Fibroblast of gingiva (primary cell): ENCODE results near the gene MEGF10.
"Not testable (repeated sequence)": the region's sequence is repeated elsewhere in the genome, so short reads cannot be mapped to it uniquely, and the experiment has no call there.

ENCODE experiments used
- DNase-seq: peaks from one replicate; pipeline ENCODE4 v3.0.0-alpha.2; 2011; ENCODE audit warnings: low read depth

The MEGF10 gene

DNA sequence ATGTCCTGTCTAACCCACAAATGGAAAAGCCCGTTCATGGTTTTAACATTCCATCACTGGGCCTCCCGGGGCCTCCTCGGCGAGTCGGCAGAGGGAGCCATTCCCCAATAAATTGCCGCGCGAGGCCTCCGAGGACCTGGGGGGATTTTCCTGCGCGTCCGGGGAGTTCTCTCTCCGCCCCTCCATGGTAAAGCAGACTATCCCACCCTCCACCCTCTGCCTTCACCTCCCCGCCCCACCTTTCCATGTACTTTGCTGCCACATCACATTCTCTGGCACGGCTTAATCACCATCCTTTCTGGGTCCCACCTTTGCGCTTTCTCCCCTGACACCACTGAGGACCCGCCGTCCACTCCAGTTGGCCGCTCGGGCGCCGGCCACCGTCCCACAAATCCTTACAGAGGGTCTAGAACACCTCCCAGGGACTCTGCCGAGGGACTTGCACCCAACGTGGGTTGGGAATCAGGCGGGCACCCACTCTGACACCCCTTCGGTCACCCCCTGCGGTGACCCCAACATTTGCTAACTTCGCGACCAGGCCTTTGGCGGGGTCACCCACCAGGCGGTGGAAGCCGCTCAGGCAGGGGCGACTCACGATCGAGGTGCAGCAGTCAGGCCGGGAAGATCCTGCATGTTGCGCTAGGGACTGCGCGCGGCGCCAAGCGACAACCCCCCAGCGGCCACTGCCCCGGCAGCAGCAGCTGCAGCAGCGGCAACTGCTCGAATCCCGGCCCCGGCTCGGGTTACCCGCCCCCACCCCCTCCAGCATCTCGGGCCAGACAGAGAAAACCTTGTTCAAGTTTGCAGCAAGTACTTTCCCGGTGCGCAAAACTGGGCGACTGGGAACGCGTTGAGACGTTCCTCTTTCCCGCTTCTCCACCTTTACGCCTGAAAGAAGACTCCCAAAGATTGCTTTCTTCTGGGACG lies at the start of gene MEGF10:
Gene MEGF10 (plus strand): TSS at position 778 of the 927 bp plus-strand sequence. CDS start 40,513 bp downstream, outside the sequence.
- peak; percentile 26 for DNase-seq

DNA sequence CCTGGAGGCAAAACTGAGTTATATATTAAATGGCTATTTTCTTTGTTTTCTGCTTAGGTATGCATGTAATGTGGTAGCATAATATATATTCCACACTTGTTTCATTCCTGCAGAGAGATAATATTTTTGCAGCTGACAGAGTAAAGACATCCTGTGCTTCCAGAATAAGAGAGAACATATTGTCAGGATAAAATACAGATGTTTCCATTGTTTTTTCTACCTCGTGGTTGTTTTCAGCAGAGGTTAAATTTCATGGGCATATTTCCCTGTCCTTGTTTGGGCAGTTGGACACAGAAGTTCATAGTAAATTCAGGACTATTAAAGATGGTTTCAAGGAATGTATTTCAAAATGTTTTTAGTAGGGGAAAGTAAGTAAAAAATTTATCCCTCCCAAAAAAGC lies 47.6 kb upstream of the MEGF10 start:
- DNase-seq = peak; percentile 6

DNA sequence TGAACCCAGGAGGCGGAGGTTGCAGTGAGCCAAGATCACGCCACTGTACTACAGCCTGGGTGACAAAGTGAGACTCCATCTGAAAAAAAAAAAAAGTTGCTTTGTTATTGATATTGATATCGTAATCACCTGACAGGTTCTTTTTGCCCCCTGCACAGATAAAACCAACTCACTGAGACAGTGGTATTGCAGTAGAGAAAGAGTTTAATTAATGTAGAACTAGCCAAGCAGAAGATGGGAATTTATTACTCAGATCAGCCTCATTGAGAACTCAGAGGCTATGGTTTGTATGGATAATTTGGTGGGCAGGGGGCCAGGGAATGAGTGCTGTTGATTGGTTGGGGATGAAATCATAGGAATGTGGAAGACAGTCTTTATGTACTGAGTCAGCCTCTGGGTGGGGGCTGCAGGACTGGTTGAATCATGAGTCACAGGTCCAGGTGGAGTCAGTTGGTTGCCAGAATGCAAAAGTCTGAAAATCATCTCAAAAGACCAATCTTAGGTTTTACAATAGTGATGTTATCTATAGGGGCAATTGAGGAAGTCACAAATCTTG lies 35.8 kb upstream of the MEGF10 start:
- DNase-seq = no peak

DNA sequence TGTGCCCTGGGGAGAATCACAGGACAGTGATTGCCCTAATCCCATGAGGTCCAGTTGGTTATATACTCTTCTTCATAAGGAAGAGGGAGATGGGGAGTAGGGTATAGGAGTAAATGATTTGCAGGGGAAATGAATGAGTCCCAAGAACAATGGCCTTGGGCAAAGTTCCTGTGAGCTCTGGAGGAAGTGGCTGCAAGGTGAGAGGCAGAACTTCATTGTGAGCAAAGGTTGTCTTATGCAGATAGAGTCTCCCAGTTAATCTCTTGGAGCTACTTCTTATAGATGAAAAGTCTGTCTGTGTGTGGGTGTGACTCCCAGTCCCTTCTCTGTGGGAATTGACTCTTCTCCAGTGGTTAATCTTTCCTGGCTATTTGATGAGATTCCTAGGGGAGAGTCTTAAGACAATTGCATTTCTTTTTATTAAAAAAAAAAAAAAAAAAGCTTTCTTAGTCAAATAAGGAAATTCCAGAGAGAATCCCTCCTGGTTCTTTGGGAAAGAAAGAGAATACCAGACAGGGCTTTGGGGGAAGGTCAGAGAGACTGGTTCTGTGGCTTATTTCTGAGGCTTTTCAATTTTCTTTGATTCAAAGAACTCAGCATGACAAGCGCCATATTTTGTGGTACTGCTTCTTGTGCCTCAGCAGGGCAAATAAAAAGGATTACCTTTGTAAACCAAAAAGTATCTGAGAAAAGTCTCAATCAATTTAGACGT lies 33.6 kb upstream of the MEGF10 start:
- no peak for DNase-seq

DNA sequence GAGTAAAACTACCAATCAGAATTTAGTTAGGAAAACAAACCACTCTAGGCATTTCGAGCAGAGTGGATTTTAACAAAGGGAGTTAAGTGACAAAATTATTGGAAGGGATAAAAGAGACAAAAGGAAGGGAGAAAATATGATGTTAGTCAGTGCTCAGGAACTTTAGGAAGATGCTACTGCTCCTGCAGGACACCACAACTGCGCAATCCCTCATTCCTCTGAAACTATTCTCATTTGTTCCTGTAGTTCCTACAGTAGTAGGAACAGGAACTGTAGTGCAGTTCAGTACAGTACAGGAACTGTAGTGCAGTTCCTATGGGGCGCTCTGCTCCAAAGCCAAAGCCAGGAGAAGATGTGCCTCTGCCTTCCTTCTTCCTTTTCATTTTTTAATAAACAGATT lies 29.9 kb upstream of the MEGF10 start:
- no peak for DNase-seq

DNA sequence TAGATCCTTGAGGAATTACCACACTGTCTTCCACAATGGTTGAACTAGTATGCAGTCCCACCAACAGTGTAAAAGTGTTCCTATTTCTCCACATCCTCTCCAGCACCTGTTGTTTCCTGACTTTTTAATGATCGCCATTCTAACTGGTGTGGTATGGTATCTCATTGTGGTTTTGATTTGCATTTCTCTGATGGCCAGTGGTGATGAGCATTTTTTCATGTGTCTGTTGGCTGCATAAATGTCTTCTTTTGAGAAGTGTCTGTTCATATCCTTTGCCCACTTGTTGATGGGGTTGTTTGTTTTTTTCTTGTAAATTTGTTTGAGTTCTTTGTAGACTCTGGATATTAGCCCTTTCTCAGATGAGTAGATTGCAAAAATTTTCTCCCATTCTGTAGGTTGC lies 25.1 kb upstream of the MEGF10 start:
- DNase-seq = not testable (repeated sequence)

DNA sequence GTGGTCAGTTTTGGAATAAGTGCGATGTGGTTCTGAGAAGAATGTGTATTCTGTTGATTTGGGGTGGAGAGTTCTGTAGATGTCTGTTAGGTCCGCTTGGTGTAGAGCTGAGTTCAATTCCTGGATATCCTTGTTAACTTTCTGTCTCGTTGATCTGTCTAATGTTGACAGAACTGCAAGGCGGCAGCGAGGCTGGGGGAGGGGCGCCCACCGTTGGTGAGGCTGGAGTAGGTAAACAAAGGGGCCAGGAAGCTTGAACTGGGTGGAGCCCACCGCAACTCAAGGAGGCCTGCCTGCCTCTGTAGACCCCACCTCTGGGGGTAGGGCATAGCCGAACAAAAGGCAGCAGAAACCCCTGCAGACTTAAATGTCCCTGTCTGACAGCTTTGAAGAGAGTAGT lies 22.3 kb upstream of the MEGF10 start:
- not testable (repeated sequence) for DNase-seq

DNA sequence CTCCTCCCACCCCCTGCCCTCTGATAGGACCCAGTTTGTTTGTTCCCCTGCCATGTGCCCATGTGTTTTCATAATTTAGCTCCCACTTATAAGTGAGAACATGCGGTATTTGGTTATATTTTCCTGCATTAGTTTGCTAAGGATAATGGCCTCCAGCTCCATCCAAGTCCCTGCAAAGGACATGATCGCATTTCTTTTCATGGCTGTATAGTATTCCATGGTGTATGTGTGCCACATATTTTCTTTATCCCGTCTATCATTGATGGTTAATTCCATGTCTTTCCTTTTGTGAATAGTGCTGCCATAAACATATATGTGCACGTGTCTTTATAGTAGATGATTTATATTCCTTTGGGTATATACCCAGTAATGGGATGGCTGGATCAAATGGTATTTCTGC lies 19.9 kb upstream of the MEGF10 start:
- DNase-seq = not testable (repeated sequence)

DNA sequence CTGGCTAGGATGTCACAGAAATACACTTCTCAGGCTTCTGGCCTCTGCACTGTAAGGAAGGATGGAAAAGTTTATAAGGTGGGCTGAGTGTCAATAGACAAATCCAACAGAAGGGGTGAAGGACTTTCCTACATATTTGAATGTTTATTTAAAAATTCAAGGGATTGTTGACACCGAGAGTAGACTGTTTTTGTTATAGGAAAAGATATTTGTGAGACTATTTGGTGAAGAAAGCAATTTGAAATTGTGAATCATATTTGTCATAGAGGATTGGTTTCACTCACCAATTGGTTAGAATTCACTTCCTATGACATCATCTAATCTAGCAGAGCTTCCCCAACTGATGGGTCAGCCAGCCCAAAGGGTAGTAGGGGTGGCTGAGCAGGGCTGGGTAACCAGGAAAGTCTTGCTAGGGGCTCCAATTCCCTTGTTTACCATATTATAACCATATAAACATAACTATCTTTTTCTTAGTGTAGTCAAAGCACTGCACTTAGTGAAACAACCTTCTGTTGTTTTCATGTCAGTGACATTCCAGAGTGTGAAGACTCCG lies 14.9 kb upstream of the MEGF10 start:
- DNase-seq = no peak

DNA sequence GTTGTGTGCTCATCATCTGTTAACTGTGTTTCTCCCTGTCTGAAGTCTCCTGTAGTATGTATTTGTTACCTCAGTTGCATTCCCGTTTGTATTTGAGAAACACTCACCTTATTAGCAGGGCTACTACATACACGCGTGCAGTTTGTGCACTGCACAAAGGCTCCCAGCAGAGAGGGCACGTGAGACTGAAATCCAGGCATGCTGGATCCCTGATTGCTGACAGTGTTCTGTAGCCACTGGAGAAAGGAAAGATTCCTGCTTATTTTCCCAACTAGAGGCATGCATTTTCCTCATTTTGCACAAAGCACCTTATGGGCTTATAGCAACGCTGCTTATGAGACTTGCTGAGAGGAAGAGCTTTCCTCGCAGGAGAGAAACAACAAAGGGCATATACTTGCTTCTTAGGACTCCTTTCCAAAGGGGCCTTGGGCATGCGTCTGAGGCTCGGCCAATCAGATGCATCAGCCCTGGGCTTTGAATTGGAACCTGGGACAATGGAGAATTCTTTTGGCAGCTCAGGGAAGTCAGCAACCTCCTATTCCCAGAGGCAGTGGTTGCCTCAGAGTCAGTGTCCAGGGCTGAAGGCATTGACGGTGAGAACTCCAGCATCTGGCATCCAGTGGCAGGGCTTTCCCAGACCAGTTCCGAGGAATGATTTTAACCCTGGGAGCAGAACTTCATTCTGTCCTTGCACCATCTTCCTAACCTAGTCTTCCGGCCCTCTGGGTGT lies 9.9 kb upstream of the MEGF10 start:
- no peak for DNase-seq

DNA sequence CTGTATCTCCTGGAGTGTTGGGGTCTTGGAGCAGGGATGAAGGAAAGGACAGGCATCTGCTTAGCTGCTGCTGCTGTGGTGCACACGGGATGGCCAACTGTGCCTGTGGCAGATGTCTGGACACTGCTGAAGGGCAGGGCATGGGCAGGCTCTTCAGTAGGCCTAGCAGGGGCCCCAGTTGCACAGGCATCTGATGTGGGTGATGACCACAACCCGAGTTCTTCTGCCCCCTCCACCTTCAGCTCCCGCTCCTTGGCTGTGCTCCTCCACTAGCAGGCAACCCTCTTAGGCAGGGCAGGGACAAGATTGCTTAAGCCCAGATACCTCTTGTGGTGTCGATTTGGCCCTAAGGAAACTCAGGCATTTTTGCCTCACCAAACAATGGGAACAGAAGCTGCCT lies 9.0 kb upstream of the MEGF10 start:
- no peak for DNase-seq

DNA sequence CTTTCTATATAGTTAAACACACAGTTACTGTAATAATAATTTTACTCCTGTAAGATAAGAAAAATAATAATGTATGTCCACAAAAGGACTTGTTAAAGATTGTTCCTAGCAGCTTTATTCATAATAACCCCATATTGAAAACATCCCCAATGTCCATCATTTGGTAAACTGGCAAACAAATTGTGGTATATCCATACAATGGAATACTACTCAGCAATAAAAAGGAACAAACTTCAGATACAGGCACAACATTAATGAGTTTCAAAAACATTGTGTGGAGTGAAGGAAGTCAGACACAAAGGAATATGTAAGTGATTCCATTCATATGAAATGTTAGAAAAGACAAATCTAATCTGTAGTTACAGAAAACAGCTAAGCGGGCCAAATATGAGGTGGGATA lies 1.9 kb upstream of the MEGF10 start:
- DNase-seq = no peak

DNA sequence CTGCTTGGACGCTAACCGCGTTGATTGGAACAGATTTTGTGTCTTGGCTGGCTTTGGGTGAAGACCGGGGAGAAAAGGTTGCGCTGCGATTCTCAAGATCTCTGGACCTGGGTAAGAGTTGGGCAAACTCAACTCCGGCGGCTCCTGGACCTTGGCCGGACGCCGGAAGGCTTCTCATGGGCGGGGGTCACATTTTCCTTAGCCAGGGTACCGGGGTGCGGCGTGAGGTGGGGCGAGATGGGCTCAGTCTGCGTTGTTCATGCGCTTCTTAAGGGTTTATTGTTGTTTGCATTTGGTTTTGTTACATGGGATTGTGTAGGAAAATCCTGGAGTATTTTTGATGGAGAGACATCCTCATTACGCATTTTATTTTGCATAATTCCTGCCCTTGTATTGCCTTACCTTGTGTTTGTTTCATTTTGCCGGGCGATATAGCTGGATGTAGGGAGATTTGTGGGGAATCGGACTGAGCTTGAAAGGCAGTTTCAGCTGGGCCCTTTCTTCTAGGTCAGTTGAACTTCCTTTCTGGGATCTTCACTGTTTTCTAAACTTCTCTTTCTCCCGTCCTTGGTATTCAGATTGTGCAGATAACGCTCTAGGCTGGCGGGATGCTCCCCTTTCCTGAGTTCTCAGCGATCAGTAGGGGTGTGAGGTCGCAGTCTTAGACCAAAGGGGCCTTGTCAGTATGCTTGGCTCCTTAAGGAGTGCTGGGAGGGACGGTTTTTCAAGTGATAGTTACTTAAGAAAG lies 524 bp downstream of the MEGF10 start:
- DNase-seq = no peak

DNA sequence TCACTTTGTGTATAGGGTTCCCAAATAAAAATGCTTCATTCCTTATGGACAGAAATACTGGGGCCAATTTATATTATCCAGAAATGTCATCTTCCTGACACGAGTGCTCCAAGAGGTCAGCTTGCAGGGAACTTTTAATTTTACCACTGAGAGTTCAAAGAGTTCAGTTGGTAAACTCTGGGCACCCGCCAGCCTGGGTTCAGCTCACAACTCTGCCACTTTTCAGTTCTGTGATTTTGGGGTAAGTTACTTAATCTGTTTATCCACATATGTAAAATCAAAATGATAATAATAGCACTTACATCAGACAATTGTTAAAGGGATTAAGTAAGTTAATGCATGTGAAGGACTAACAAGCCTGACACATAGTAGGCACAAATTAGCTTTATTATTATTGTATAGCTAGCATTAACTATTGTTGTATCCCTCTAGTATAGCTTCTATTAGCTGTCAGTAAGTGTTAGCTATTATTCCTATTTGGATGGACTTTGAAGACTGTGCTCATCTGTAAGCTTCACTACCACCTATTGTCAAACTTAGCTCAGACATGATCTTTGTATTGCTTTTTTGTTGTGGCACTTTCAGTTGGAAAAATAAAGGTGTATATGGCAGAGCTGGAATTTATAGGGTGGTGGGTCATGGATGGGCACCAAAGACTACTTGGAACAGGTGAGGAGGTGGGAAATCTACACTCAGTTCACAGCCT lies 1.6 kb downstream of the MEGF10 start:
- DNase-seq = no peak

DNA sequence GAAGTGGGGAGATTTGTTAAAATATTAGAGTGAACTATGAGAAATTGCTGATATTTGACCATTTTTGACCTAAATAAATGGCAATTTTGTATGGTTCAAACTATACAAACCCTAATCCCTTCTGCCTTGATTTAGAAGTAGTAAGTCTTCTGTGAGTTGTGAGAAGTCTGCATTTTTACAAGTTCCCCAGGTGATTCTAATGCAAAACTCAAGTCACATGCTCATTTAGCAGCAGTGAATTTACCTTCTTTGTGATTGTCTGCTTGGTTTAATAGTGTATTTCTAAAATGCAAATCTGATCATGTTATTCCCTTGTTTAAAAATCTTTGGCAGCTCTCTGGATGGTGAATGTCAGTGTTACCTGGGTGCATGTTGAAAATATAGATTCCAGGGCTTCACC lies 2.8 kb downstream of the MEGF10 start:
- DNase-seq = no peak

DNA sequence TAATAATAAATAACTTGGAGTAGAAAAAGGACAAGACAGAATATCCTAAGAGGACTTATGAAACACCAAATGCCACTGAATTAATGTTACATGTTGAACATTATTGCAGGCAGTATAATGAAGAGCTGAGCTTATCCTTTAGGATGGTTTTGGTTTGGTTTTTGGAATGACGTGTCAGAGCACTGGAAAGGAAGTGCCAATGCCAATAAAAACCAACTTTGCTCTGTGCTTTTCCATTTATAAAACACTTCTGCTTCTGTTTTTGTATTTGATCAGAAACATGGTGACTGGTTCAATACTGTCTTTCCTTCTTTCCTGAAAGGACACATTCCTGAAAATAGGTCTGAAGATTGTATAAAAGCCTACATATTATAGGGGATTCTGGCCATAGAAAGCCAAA lies 4.2 kb downstream of the MEGF10 start:
- DNase-seq = no peak

DNA sequence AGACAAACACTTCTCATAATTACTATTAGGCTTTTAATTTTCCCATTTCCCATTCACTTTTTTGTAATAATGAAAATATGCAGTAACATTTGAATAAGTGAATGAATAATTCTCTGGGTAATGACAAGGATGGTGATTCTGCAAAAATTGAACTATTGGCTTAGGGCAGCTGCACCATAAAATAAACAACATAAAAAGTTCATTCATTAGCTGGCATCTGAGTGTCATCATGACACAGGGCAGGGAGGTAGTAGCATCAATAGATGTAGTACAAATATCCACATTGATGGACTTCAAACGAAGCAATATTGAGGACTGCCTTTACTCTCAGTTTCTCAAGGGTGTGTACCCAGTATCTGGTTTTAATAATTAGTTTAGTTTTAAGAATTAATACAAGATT lies 4.9 kb downstream of the MEGF10 start:
- DNase-seq = no peak

DNA sequence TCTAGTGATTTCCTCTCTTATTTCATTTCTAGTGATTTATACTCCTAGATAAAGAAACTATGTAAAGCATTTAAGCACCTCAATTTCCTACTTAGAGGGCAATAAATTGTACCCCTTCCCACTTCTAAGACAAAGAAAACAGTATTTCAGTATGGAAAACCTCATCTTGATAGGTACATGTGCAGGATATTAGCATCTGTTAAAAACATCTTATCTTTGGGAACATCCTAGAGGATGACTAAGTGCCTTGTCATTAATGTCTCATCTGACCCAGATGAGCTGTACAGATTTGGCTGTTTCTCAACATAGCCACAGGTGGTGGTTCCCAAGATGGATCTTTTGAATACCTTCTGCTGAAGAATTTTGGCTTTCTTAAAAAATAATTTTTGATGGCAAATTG lies 5.7 kb downstream of the MEGF10 start:
- DNase-seq = no peak

DNA sequence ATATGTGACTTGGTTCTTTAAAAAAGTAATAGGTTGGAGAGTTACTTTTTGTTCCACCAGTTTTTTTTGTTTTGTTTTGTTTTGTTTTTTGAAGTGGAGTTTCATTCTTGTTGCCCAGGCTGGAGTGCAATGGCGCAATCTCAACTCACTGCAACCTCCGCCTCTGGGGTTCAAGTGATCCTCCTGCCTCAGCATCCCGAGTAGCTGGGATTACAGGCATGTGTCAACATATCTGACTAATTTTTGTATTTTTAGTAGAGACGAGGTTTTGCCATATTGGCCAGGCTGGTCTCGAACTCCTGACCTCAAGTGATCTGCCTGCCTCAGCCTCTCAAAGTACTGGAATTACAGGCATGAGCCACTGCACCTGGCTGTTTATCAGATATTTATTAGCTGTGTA lies 6.3 kb downstream of the MEGF10 start:
- not testable (repeated sequence) for DNase-seq

DNA sequence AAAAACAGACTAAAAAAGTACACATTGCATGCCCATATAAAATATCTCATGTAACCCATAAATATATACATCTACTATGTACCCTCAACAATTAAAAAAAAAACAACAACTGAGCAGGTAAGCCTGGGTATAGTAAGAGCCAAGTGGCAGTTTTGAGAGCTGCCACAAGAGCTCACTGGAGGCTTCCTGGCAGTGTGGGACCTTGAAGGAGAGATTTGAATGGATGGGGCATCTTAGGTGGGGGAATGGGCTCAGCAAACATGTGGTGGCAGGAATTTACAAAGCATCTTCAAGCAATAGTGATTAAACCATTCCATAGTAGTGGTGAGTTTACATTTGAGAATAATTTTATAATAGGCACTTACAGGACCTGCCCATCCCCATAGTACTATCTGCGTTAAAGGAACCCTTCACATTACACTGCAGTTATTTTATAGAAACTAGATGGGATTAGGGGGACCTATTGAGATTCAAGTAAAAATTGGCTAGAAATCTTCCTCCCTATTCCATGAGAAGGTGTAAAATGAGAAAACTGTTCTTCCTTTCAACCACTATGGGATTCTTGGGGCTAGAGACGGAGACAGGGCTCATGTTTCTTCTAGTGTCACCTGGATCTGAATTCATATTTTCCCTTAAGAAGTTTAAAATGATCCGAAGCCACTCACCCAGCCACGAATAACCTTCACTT lies 6.9 kb downstream of the MEGF10 start:
- DNase-seq = no peak
